IMR-90 (cell line): ENCODE data around the gene WNT10A. TPM values are rescaled to one million over a fixed set of nuclear protein-coding genes. Genes with fewer than 3 reads are reported as not detected.

Source experiments
- ATAC-seq: fragments of 200-7000 bp; cut with Tn5 transposase; 2 replicates; pipeline ENCODE4 v1.9.1; 2020; ENCODE audit warnings: low read depth, mild to moderate bottlenecking, moderate library complexity
- BruUV-seq: library from RNA; stranded (reverse); fragments of 400-500 nt; replicated peaks from 2 replicates; lab custom pipeline; 2021; lab: Mats Ljungman, UMichigan
- CTCF ChIA-PET: fragments of 300-600 bp; formaldehyde crosslinking; extraction: SDS; loops from one replicate; lab custom pipeline; 2021; ENCODE audit warnings: antibody characterized with exemption; lab: Yijun Ruan, JAX
- POLR2A ChIA-PET: fragments of 300-600 bp; sonication (Branson Sonifier 250); formaldehyde crosslinking; loops from one replicate; lab custom pipeline; 2022; ENCODE audit warnings: antibody characterized with exemption; ENCODE audit not compliant: unreplicated experiment; lab: Charles Lee
- DNase-seq: peaks from one replicate; pipeline ENCODE4 v3.0.0; 2013
- H2AFZ ChIP-seq: replicated peaks from 2 replicates; pipeline ENCODE3; 2013; ENCODE audit warnings: low read length, mild to moderate bottlenecking; ENCODE audit not compliant: poor library complexity
- H2AK5ac ChIP-seq: 2 replicates; pipeline ENCODE4 v1.6.1; 2013; ENCODE audit warnings: low read depth, low read length, inconsistent platforms
- H2AK9ac ChIP-seq: replicated peaks from 2 replicates; pipeline ENCODE3; 2013; ENCODE audit warnings: mild to moderate bottlenecking, low read depth, low read length, moderate library complexity; ENCODE audit not compliant: poor library complexity
- H2BK120ac ChIP-seq: 2 replicates; pipeline ENCODE4 v1.6.1; 2013; ENCODE audit warnings: low read depth, low read length, inconsistent platforms
- H2BK15ac ChIP-seq: 3 replicates; pipeline ENCODE4 v1.6.1; 2013; ENCODE audit warnings: low read depth, low read length, inconsistent platforms
- H2BK20ac ChIP-seq: 2 replicates; pipeline ENCODE4 v1.6.1; 2013; ENCODE audit warnings: low read depth, mild to moderate bottlenecking, inconsistent platforms, low read length, moderate library complexity
- H2BK5ac ChIP-seq: 2 replicates; pipeline ENCODE4 v1.6.1; 2013; ENCODE audit warnings: mild to moderate bottlenecking, low read depth, low read length, inconsistent platforms; ENCODE audit not compliant: poor library complexity, severe bottlenecking
- H3K14ac ChIP-seq: replicated peaks from 2 replicates; pipeline ENCODE4 v1.6.1; 2013; ENCODE audit warnings: low read depth, low read length, inconsistent platforms
- H3K18ac ChIP-seq: 2 replicates; pipeline ENCODE4 v1.6.1; 2013; ENCODE audit warnings: low read depth, low read length, control low read depth
- H3K23ac ChIP-seq: 2 replicates; pipeline ENCODE4 v1.6.1; 2013; ENCODE audit warnings: low read depth, low read length, inconsistent platforms
- H3K27ac ChIP-seq: 2 replicates; pipeline ENCODE4 v1.5.1; 2013; ENCODE audit warnings: mild to moderate bottlenecking, control low read depth, low read length; ENCODE audit not compliant: insufficient read depth
- H3K27me3 ChIP-seq: 2 replicates; pipeline ENCODE4 v1.6.1; 2013; ENCODE audit warnings: low read length; ENCODE audit not compliant: control insufficient read depth, insufficient read depth
- H3K36me3 ChIP-seq: 2 replicates; pipeline ENCODE4 v1.6.1; 2013; ENCODE audit warnings: low read length, mixed read lengths; ENCODE audit not compliant: control insufficient read depth, insufficient read depth
- H3K4ac ChIP-seq: 2 replicates; pipeline ENCODE4 v1.6.1; 2013; ENCODE audit warnings: low read depth, low read length, inconsistent platforms
- H3K4me1 ChIP-seq: 2 replicates; pipeline ENCODE4 v1.6.1; 2013; ENCODE audit warnings: low read length, mixed read lengths; ENCODE audit not compliant: control insufficient read depth, insufficient read depth
- H3K4me2 ChIP-seq: 2 replicates; pipeline ENCODE4 v1.6.1; 2013; ENCODE audit warnings: low read depth, mild to moderate bottlenecking, control low read depth, low read length, moderate library complexity
- H3K4me3 ChIP-seq: 2 replicates; pipeline ENCODE4 v1.5.1; 2013; ENCODE audit warnings: low read depth, mild to moderate bottlenecking, control low read depth, low read length, moderate library complexity; ENCODE audit not compliant: insufficient read depth
- H3K56ac ChIP-seq: 2 replicates; pipeline ENCODE4 v1.6.1; 2013; ENCODE audit warnings: low read length, inconsistent platforms; ENCODE audit not compliant: insufficient read depth; ENCODE audit errors: extremely low read depth
- H3K79me1 ChIP-seq, 2 experiments: 2 replicates each; pipeline ENCODE4 v1.6.1; 2013; ENCODE audit warnings: low read length in 2 of 2, inconsistent platforms in 1 of 2, low read depth in 1 of 2
- H3K9ac ChIP-seq: 2 replicates; pipeline ENCODE4 v1.6.1; 2013; ENCODE audit warnings: low read depth, low read length, control low read depth
- H3K9me1 ChIP-seq: 2 replicates; pipeline ENCODE4 v1.6.1; 2013; ENCODE audit warnings: low read length, inconsistent platforms; ENCODE audit not compliant: insufficient read depth
- H3K9me3 ChIP-seq: 2 replicates; pipeline ENCODE4 v1.6.1; 2013; ENCODE audit warnings: low read length; ENCODE audit not compliant: control insufficient read depth, insufficient read depth
- H4K20me1 ChIP-seq: 2 replicates; pipeline ENCODE4 v1.6.1; 2013; ENCODE audit warnings: low read length, inconsistent platforms; ENCODE audit not compliant: insufficient read depth
- H4K5ac ChIP-seq: 2 replicates; pipeline ENCODE4 v1.6.1; 2013; ENCODE audit warnings: mild to moderate bottlenecking, low read depth, low read length, control low read depth
- H4K8ac ChIP-seq, 2 experiments: 2 replicates each; pipeline ENCODE4 v1.6.1; 2013; ENCODE audit warnings: low read depth in 2 of 2, low read length in 2 of 2, control low read depth in 1 of 2, inconsistent platforms in 1 of 2
- H4K91ac ChIP-seq: 2 replicates; pipeline ENCODE4 v1.6.1; 2013; ENCODE audit warnings: low read depth, low read length, inconsistent platforms; ENCODE audit not compliant: insufficient read depth
- CTCF ChIP-seq: conservative IDR thresholded peaks from 2 replicates; pipeline ENCODE4 v1.5.1; 2012; ENCODE audit warnings: mild to moderate bottlenecking, low read depth, low read length, improper control_type of control experiment
- ELK1 ChIP-seq: fragments of 150-350 bp; IDR thresholded peaks from 2 replicates; pipeline ENCODE4 v1.6.1; 2016; ENCODE audit warnings: low read depth, mild to moderate bottlenecking, low read length, moderate library complexity, borderline replicate concordance
- FOS ChIP-seq: fragments of 150-350 bp; IDR thresholded peaks from 2 replicates; pipeline ENCODE4 v1.6.1; 2016; ENCODE audit warnings: low read depth, low read length
- NFE2L2 ChIP-seq: fragments of 150-350 bp; IDR thresholded peaks from 2 replicates; pipeline ENCODE4 v1.6.1; 2016; ENCODE audit warnings: low read depth, mild to moderate bottlenecking, low read length
- SMC3 ChIP-seq: fragments of 150-350 bp; IDR thresholded peaks from 2 replicates; pipeline ENCODE4 v1.6.1; 2016; ENCODE audit warnings: low read depth, mild to moderate bottlenecking, antibody characterized with exemption, low read length, moderate library complexity
- USF2 ChIP-seq: fragments of 150-350 bp; IDR thresholded peaks from 2 replicates; pipeline ENCODE4 v1.6.1; 2017; ENCODE audit warnings: mild to moderate bottlenecking, antibody characterized with exemption, low read length, low read depth
- WGBS, 2 experiments: methylation state at CpG; one replicate each; pipeline versions ENCODE4 v1.1.5 to v1.1.7; 2013; ENCODE audit warnings: missing lambda C conversion rate in 2 of 2; ENCODE audit not compliant: insufficient read length in 1 of 2; ENCODE audit errors: extremely low coverage in 2 of 2; 5-methylcytosine and 5-hydroxymethylcytosine counted together
- dilution Hi-C: fragments of 300-500 bp; cut with HindIII; formaldehyde crosslinking; loops from one replicate; pipeline ENCODE4 v1.14.3; 2018; ENCODE audit warnings: low sequenced_read_pairs; ENCODE audit not compliant: unreplicated experiment
- in situ Hi-C: fragments of 300-500 bp; cut with MboI; formaldehyde crosslinking; loops from 3 replicates; pipeline ENCODE4 v1.14.3; 2019; ENCODE audit warnings: low sequenced_read_pairs, inconsistent platforms, mixed read lengths
- intact Hi-C: fragments of 100-400 bp; cut with micrococcal nuclease; formaldehyde crosslinking; loops from 2 replicates; pipeline ENCODE4 v1.10.0; 2022
- polyA plus RNA-seq, 3 experiments: library from polyadenylated mRNA; depleted of rRNA; stranded (reverse); fragments of >200 nt; gene quantifications; 2 replicates each; pipeline ENCODE4 v1.2.3, GENCODE V29; 2012; ENCODE audit warnings: low replicate concordance in 1 of 3
- total RNA-seq: library from RNA; depleted of rRNA; stranded (reverse); fragments of >200 nt; gene quantifications from 2 replicates; pipeline ENCODE4 v1.2.3, GENCODE V29; 2012

WNT10A gene
- total and polyA plus RNA-seq, 2 of the 4 experiments (the other 2 are of a cell fraction), result not detected

GRCh38 chr2:218850796-218851195, 29.9 kb upstream of the WNT10A start:
- H3K56ac ChIP-seq, result no peak overlapping the region
- H3K4me1 ChIP-seq, result no peaks in the 10 kb centered on the region
- ChIA-PET CTCF (interaction anchor here (0.7 kb wide), 1 partner anchor 151 kb away, joined by 4 read pairs; no protein-coding TSS in a partner anchor), POLR2A (no interaction called here)
- no peak overlapping the region for H3K4ac ChIP-seq
- H2AK5ac ChIP-seq, result no peak overlapping the region
- H3K4me3 ChIP-seq, result no peak overlapping the region
- no peak overlapping the region for H4K5ac ChIP-seq
- no peak for DNase-seq
- H3K36me3 ChIP-seq, result no peaks in the 10 kb centered on the region
- no peak overlapping the region for H2BK15ac ChIP-seq
- H3K27ac ChIP-seq, result no peak overlapping the region
- no peak overlapping the region for H2BK5ac ChIP-seq
- ATAC-seq, result no peak
- H2AFZ ChIP-seq, result no peak overlapping the region
- H3K14ac ChIP-seq, result no peak overlapping the region
- peaks cover 3% of the 10 kb centered on the region; the same call in 1 of the 2 replicates for H3K9me3 ChIP-seq
- H3K23ac ChIP-seq, result no peak overlapping the region
- H3K79me1 ChIP-seq, result no peaks in the 10 kb centered on the region
- 90% methylated on average over 2 of the region's 2 CpGs; no CpG with 5 or more reads in 1 of the 2 experiments for WGBS, 2 experiments
- H3K18ac ChIP-seq, result no peak overlapping the region
- in situ Hi-C loops, result no loop called here
- H4K8ac ChIP-seq, result no peak overlapping the region
- no peak overlapping the region for H3K9ac ChIP-seq
- no peak overlapping the region for H4K91ac ChIP-seq
- BruUV-seq, result no TSS peak
- no peak overlapping the region for H3K4me2 ChIP-seq
- no peak overlapping the region for H2AK9ac ChIP-seq
- H2BK120ac ChIP-seq, result no peak overlapping the region
- no peaks in the 10 kb centered on the region for H3K9me1 ChIP-seq
- dilution Hi-C loops, result no loop called here
- H3K27me3 ChIP-seq, result peaks cover 37% of the 10 kb centered on the region
- intact Hi-C loops, result no loop called here
- H4K20me1 ChIP-seq, result no peaks in the 10 kb centered on the region
- no peak overlapping the region for H2BK20ac ChIP-seq
- TF ChIP-seq CTCF (no peak), SMC3 (no peak), USF2 (no peak), NFE2L2 (no peak), ELK1 (no peak), FOS (no peak)
